Mucosa of stomach (tissue), 1 donor: ENCODE results near the gene MSX1.

ENCODE experiments used
- H3K27me3 ChIP-seq: one replicate; pipeline ENCODE4 v1.7.0; 2013; ENCODE audit warnings: mild to moderate bottlenecking, low read length; ENCODE audit not compliant: control insufficient read depth, insufficient read depth
- H3K36me3 ChIP-seq: one replicate; pipeline ENCODE4 v1.7.0; 2013; ENCODE audit warnings: low read length; ENCODE audit not compliant: control insufficient read depth, insufficient read depth
- H3K4me1 ChIP-seq: one replicate; pipeline ENCODE4 v1.7.0; 2013; ENCODE audit warnings: mild to moderate bottlenecking, low read length; ENCODE audit not compliant: control insufficient read depth, insufficient read depth
- H3K4me3 ChIP-seq: one replicate; pipeline ENCODE4 v1.7.0; 2013; ENCODE audit warnings: low read length
- H3K9ac ChIP-seq: one replicate; pipeline ENCODE4 v1.7.0; 2013; ENCODE audit warnings: mild to moderate bottlenecking, low read length, moderate library complexity
- H3K9me3 ChIP-seq: one replicate; pipeline ENCODE4 v1.7.0; 2013; ENCODE audit warnings: mild to moderate bottlenecking, low read length, moderate library complexity; ENCODE audit not compliant: control insufficient read depth
- donor health status: Pancreatic carcinoma.

MSX1 gene

GRCh38 chr4:4869731-4870571 is 10.5 kb downstream of the MSX1 start:
- peaks cover 12% of the 10 kb centered on the region for H3K4me1 ChIP-seq
- H3K27me3 ChIP-seq: peaks cover 99% of the 10 kb centered on the region
- H3K4me3 ChIP-seq: no peak overlapping the region
- H3K9ac ChIP-seq: no peak overlapping the region
- H3K9me3 ChIP-seq: no peaks in the 10 kb centered on the region
- no peaks in the 10 kb centered on the region for H3K36me3 ChIP-seq

DNA sequence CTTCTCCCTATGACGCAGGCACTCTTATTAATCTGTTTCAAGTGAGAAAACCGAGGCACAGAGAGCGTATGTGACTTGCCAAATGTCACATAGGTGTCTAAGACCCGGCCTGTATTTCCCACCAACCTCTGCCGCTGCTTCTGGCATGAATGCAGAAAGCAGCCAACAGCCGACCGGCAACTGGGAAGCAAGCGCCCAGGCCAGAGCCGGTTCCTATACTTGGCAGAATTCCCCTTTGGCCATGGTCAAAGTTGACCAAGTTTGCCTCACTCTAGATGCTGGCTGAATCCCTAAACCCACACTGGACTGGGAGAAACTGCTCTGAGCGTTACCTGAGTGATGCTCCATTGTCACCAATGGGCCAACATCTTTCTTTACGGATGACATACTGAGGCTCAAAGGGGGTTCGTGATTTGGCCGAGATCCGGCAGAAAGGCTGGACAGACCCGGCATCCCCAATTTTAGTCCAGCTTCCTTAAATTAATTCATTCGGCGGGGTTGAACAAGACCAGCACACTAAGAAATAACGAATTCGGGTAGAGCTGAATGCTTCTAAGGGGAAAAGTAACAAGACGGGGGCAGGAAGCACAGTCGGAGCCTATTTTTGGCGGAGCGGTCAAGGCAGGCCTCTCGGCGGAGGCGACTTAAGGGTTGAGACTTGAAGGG is 11.2 kb downstream of the MSX1 start:
- Histone ChIP-seq H3K36me3 (no peaks in the 10 kb centered on the region), H3K4me1 (peaks cover 12% of the 10 kb centered on the region), H3K27me3 (peaks cover 99% of the 10 kb centered on the region), H3K9ac (no peak overlapping the region), H3K9me3 (no peaks in the 10 kb centered on the region), H3K4me3 (no peak overlapping the region)

DNA sequence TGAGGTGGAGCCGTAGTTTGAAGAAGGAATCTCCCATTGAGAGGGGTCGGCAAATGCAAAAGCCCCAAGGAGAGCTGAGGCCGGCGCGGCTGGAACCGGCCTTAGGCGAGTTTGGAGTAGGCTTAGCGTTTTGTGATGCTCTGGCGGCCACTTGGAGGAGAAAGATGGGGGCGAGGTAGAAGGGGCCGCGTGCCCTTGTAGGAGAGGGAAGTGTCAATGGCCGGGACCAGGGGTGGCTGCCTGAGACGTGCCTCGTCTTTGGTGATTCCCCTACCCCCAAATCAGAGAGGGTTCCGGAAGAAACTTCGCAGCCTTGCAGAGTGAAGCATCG is 11.7 kb downstream of the MSX1 start:
- H3K4me1 ChIP-seq: peaks cover 7% of the 10 kb centered on the region
- no peak overlapping the region for H3K9ac ChIP-seq
- no peaks in the 10 kb centered on the region for H3K36me3 ChIP-seq
- peaks cover 96% of the 10 kb centered on the region for H3K27me3 ChIP-seq
- no peak overlapping the region for H3K4me3 ChIP-seq
- no peaks in the 10 kb centered on the region for H3K9me3 ChIP-seq

- Histone ChIP-seq H3K27me3 (peaks cover 91% of the 10 kb centered on the region), H3K36me3 (no peaks in the 10 kb centered on the region), H3K9ac (no peak overlapping the region), H3K9me3 (no peaks in the 10 kb centered on the region), H3K4me3 (no peak overlapping the region), H3K4me1 (peaks cover 1% of the 10 kb centered on the region)
Observed at GRCh38 chr4:4871573-4872313, 12.3 kb downstream of the MSX1 start.

DNA sequence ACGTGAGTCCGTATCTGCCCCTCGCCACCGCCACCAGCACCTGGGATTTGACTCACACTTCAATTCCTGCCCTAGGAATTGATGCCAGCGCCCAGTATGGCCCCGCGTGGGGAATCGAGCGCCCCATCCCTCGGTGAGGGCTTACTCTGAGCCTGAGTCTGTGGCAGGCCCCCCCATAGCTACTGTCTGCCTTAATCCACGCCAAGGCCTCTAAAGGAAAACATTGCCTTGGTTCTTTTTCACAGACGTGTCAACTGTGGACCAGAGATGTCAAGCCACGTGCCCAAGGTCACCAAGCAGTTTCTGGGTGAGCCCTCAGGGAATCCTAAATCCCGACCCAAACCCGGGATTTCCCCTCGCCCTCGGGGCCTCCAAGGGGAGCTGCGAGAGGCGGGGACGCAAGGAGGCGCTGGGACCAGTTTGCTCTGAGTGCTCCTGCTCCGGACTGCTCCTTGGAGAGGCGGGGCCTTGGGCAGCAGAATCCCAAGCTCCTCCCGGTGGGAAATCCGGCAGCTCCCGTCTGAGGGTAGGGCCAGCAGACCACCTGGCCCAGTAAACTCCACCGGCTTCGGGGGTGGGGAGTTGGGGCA is 12.9 kb downstream of the MSX1 start:
- no peak overlapping the region for H3K9ac ChIP-seq
- H3K27me3 ChIP-seq: peaks cover 84% of the 10 kb centered on the region
- no peaks in the 10 kb centered on the region for H3K4me1 ChIP-seq
- no peak overlapping the region for H3K4me3 ChIP-seq
- no peaks in the 10 kb centered on the region for H3K9me3 ChIP-seq
- H3K36me3 ChIP-seq: no peaks in the 10 kb centered on the region

GRCh38 chr4:4873203-4873602 is 13.7 kb downstream of the MSX1 start:
- H3K36me3 ChIP-seq: no peaks in the 10 kb centered on the region
- H3K4me1 ChIP-seq: no peaks in the 10 kb centered on the region
- no peak overlapping the region for H3K4me3 ChIP-seq
- H3K9me3 ChIP-seq: no peaks in the 10 kb centered on the region
- H3K9ac ChIP-seq: no peak overlapping the region
- peaks cover 80% of the 10 kb centered on the region for H3K27me3 ChIP-seq

DNA sequence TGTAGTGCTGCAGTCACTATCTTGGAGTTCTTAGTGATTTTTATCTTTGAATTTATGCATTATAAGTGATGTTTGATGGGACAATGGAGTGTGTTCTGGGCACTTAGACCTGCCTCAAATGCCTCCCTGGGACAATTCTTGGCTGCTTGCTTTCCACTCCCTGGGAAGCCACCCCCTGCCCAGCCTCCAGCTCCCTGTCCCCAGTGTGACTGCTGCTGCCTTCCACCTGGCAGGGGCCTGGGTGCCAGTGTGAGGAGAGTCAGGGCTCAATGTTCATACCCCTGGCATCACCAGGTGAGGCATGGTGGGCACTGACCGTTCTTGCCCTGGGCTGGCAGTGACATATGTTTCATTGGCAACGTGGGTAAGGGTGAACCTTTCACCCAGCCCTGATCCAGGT is 14.8 kb downstream of the MSX1 start:
- no peak overlapping the region for H3K4me3 ChIP-seq
- no peak overlapping the region for H3K9ac ChIP-seq
- no peaks in the 10 kb centered on the region for H3K36me3 ChIP-seq
- no peaks in the 10 kb centered on the region for H3K9me3 ChIP-seq
- no peaks in the 10 kb centered on the region for H3K4me1 ChIP-seq
- H3K27me3 ChIP-seq: peaks cover 80% of the 10 kb centered on the region

DNA sequence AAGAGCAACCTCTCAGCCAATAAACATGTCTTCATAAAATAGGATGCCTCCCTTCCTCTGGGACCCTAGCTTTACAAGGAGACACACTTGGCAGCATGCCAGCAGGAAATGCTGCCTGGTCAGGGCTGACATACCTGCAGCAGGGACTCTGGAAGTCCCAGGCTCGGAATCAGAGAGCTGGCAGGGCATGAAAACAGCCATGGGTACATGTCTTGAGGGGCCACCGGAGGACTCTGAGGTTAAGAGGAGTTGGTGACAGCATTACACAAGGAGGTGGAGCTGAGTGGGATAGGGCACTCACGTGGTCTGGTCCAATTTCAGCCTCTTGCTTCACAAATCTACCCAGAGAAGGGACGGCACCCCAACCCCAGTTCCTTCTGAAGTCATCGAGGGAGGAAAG is 15.7 kb downstream of the MSX1 start:
- no peak overlapping the region for H3K4me3 ChIP-seq
- H3K36me3 ChIP-seq: no peaks in the 10 kb centered on the region
- H3K27me3 ChIP-seq: peaks cover 71% of the 10 kb centered on the region

DNA sequence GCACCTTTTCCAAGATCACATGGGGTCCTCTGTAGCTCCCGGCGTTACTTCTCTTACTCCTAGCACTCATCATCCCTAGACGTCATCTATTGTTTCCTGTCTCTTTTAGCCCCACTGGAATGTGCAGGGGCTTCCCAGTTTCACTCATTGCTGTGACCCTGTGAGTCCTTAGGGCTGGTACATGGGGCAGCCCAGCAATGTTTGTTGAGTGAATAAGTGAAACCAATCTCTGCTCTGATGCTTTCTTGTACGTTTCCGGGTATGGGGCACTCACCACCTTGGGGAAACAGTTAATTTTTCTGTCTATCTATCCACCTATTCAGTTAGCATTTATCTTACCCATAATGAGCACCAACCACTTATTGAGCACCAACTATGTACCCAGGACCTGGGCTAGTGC is 16.1 kb downstream of the MSX1 start:
- Histone ChIP-seq H3K9ac (no peak overlapping the region), H3K36me3 (no peaks in the 10 kb centered on the region), H3K27me3 (peaks cover 67% of the 10 kb centered on the region), H3K4me1 (no peaks in the 10 kb centered on the region), H3K4me3 (no peak overlapping the region), H3K9me3 (no peaks in the 10 kb centered on the region)

More for the DNA sequence above, 15.7 kb downstream of the MSX1 start:
- no peaks in the 10 kb centered on the region for H3K9me3 ChIP-seq
- no peaks in the 10 kb centered on the region for H3K4me1 ChIP-seq
- no peak overlapping the region for H3K9ac ChIP-seq

- Histone ChIP-seq H3K4me1 (no peaks in the 10 kb centered on the region), H3K9me3 (no peaks in the 10 kb centered on the region), H3K36me3 (no peaks in the 10 kb centered on the region), H3K27me3 (peaks cover 52% of the 10 kb centered on the region), H3K4me3 (no peak overlapping the region), H3K9ac (no peak overlapping the region)
Observed at GRCh38 chr4:4876945-4877661, 17.6 kb downstream of the MSX1 start.

DNA sequence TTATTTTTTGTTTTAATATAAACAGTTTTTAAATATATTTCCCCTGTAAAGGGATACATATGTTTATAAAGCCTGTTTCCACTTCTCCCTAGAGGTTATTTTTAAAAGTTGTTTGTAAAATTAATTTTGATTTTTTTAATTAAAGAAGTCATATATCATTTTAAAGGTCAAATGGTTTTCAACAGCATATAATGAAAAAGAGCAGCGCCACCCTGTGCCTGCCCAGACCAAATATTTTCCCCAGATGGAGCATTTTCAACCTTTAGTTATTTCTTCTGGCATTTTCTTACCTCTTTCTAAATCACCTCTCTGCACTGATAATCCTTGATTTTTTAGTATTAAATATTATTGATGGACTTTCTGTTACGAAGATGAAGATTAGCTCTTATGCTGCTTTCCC is 21.0 kb downstream of the MSX1 start:
- Histone ChIP-seq H3K4me1 (no peaks in the 10 kb centered on the region), H3K9me3 (no peaks in the 10 kb centered on the region), H3K27me3 (peaks cover 18% of the 10 kb centered on the region), H3K36me3 (no peaks in the 10 kb centered on the region), H3K9ac (no peak overlapping the region), H3K4me3 (no peak overlapping the region)
